Gastroesophageal sphincter (tissue), 3 donors: ENCODE data around the gene SWAP70.

Source experiments
- CTCF ChIP-seq, 4 experiments: fragments of 200-600 bp in 2 of 4; fragments of 450-650 bp in 2 of 4; sonication (generic) in 1 of 4; IDR thresholded peaks; one replicate each; pipeline ENCODE4 v1.5.1; 2017 to 2019; ENCODE audit warnings: antibody characterized with exemption in 4 of 4, mild to moderate bottlenecking in 2 of 4, moderate library complexity in 2 of 4
- POLR2AphosphoS5 ChIP-seq: sonication (generic); formaldehyde crosslinking; IDR thresholded peaks from one replicate; pipeline ENCODE4 v1.6.1; 2017; ENCODE audit warnings: antibody characterized with exemption

GRCh38 chr11:9796854-9797253, 133.0 kb downstream of the SWAP70 start:
- no peak for TF ChIP-seq CTCF (IDR thresholded peaks at IDR 0.05)
- no peak for TF ChIP-seq POLR2AphosphoS5
